Measurements from ENCODE around the gene OR5H1. TPM values are rescaled to one million over a fixed set of nuclear protein-coding genes. Genes with fewer than 3 reads are reported as not detected.
"Not testable (repeated sequence)": the region's sequence is repeated elsewhere in the genome, so short reads cannot be mapped to it uniquely, and the experiment has no call there.

OR5H1 gene
- total RNA-seq, 1 donor from 2014 or later: not detected

- H3K9me3 Mint-ChIP-seq (ENCODE audit: low read depth): peaks cover 6% of the 10 kb centered on the region
- H3K4me1 Mint-ChIP-seq (ENCODE audit: low read depth): peaks cover 1% of the 10 kb centered on the region
- no peak overlapping the region for H3K4me3 Mint-ChIP-seq (ENCODE audit: low read depth)
- no peak for TF ChIP-seq CTCF (IDR thresholded peaks at IDR 0.05; ENCODE audit: unreplicated experiment)
- no peaks in the 10 kb centered on the region for H3K36me3 Mint-ChIP-seq (ENCODE audit: insufficient read depth)
- H3K27ac Mint-ChIP-seq: no peak overlapping the region
- DNase-seq (ENCODE audit: low spot score, unreplicated experiment): no peak
- no peaks in the 10 kb centered on the region for H3K27me3 Mint-ChIP-seq
Observed at GRCh38 chr3:98109807-98110549, 20.5 kb upstream of the OR5H1 start.

- Mint-ChIP-seq H3K27ac (no peak overlapping the region), H3K4me1 (ENCODE audit: low read depth) (peaks cover 1% of the 10 kb centered on the region), H3K4me3 (ENCODE audit: low read depth) (no peak overlapping the region)
Observed at GRCh38 chr3:98110550-98110908, 20.0 kb upstream of the OR5H1 start.

GRCh38 chr3:98114264-98114663 lies 16.3 kb upstream of the OR5H1 start:
- peaks cover 1% of the 10 kb centered on the region for H3K4me1 Mint-ChIP-seq (ENCODE audit: low read depth)
- H3K27ac Mint-ChIP-seq: no peak overlapping the region

More at GRCh38 chr3:98110550-98110908, 20.0 kb upstream of the OR5H1 start:
- peaks cover 6% of the 10 kb centered on the region for H3K9me3 Mint-ChIP-seq (ENCODE audit: low read depth)
- no peak for TF ChIP-seq CTCF (IDR thresholded peaks at IDR 0.05; ENCODE audit: unreplicated experiment)
- no peaks in the 10 kb centered on the region for H3K36me3 Mint-ChIP-seq (ENCODE audit: insufficient read depth)
- no peaks in the 10 kb centered on the region for H3K27me3 Mint-ChIP-seq
- DNase-seq (ENCODE audit: low spot score, unreplicated experiment): no peak

GRCh38 chr3:98115717-98116116 lies 14.8 kb upstream of the OR5H1 start:
- Mint-ChIP-seq H3K4me3 (ENCODE audit: low read depth) (no peak overlapping the region), H3K4me1 (ENCODE audit: low read depth) (no peaks in the 10 kb centered on the region), H3K9me3 (ENCODE audit: low read depth) (peaks cover 3% of the 10 kb centered on the region), H3K27me3 (no peaks in the 10 kb centered on the region), H3K36me3 (ENCODE audit: insufficient read depth) (no peaks in the 10 kb centered on the region), H3K27ac (no peak overlapping the region)
- DNase-seq (ENCODE audit: low spot score, unreplicated experiment): no peak
- no peak for TF ChIP-seq CTCF (IDR thresholded peaks at IDR 0.05; ENCODE audit: unreplicated experiment)

More at GRCh38 chr3:98114264-98114663, 16.3 kb upstream of the OR5H1 start:
- H3K36me3 Mint-ChIP-seq (ENCODE audit: insufficient read depth): no peaks in the 10 kb centered on the region
- peaks cover 6% of the 10 kb centered on the region for H3K9me3 Mint-ChIP-seq (ENCODE audit: low read depth)
- no peaks in the 10 kb centered on the region for H3K27me3 Mint-ChIP-seq
- no peak for DNase-seq (ENCODE audit: low spot score, unreplicated experiment)
- TF ChIP-seq CTCF (IDR thresholded peaks at IDR 0.05; ENCODE audit: unreplicated experiment): no peak
- no peak overlapping the region for H3K4me3 Mint-ChIP-seq (ENCODE audit: low read depth)

GRCh38 chr3:98136631-98137030 lies 6.1 kb downstream of the OR5H1 start:
- Mint-ChIP-seq H3K4me1 (ENCODE audit: low read depth) (no peaks in the 10 kb centered on the region), H3K27ac (no peak overlapping the region), H3K27me3 (no peaks in the 10 kb centered on the region), H3K9me3 (ENCODE audit: low read depth) (no peaks in the 10 kb centered on the region), H3K4me3 (ENCODE audit: low read depth) (no peak overlapping the region), H3K36me3 (ENCODE audit: insufficient read depth) (no peaks in the 10 kb centered on the region)
- no peak for DNase-seq (ENCODE audit: low spot score, unreplicated experiment)
- no peak for TF ChIP-seq CTCF (IDR thresholded peaks at IDR 0.05; ENCODE audit: unreplicated experiment)

GRCh38 chr3:98137826-98138557 lies 7.5 kb downstream of the OR5H1 start:
- not testable (repeated sequence) for H3K27ac Mint-ChIP-seq; H3K27me3 Mint-ChIP-seq; H3K4me1 Mint-ChIP-seq (ENCODE audit: low read depth); H3K4me3 Mint-ChIP-seq (ENCODE audit: low read depth); DNase-seq (ENCODE audit: low spot score, unreplicated experiment); H3K36me3 Mint-ChIP-seq (ENCODE audit: insufficient read depth); H3K9me3 Mint-ChIP-seq (ENCODE audit: low read depth)
